Body of pancreas (tissue), 4 donors: ENCODE data around the gene KRTAP10-2.

Source experiments
- CTCF ChIP-seq, 7 experiments: fragments of 450-650 bp in 4 of 7; fragments of 200-600 bp in 3 of 7; sonication (generic) in 3 of 7; IDR thresholded peaks; one replicate each; pipeline ENCODE4 v1.5.1; 2016 to 2019; ENCODE audit warnings: antibody characterized with exemption in 7 of 7
- POLR2A ChIP-seq, 3 donors: fragments of 450-650 bp; IDR thresholded peaks; one replicate each; pipeline ENCODE4 v1.6.1; 2016; ENCODE audit warnings: antibody characterized with exemption in 3 of 3, mild to moderate bottlenecking in 2 of 3

GRCh38 chr21:44547656-44548331 is 3.5 kb downstream of the KRTAP10-2 start:
- TF ChIP-seq CTCF (IDR thresholded peaks at IDR 0.05) (no peak), POLR2A (IDR thresholded peaks at IDR 0.05) (no peak)
